Measurements from ENCODE around the gene TBKBP1.

TBKBP1 gene

GRCh38 chr17:47693731-47694580, at the start of gene TBKBP1:
Gene TBKBP1 (plus strand): TSS chr17:47694161. CDS start chr17:47696113, 1,952 bp downstream.
- peak; percentile 23 for DNase-seq

- DNase-seq = no peak
Observed at GRCh38 chr17:47644324-47644723, 49.6 kb upstream of the TBKBP1 start.

GRCh38 chr17:47649153-47649971, 44.6 kb upstream of the TBKBP1 start, which contains the start of gene KPNB1:
Gene KPNB1 (plus strand): TSS chr17:47649919. CDS start chr17:47650245, 326 bp downstream.
- DNase-seq = peak; percentile 99

GRCh38 chr17:47649972-47650524, 43.9 kb upstream of the TBKBP1 start:
- no peak for DNase-seq

GRCh38 chr17:47650525-47651522, 43.1 kb upstream of the TBKBP1 start:
- peak; percentile 91 for DNase-seq

- DNase-seq = no peak
Observed at GRCh38 chr17:47651704-47652103, 42.3 kb upstream of the TBKBP1 start.

GRCh38 chr17:47652570-47652969, 41.4 kb upstream of the TBKBP1 start:
- no peak for DNase-seq

- DNase-seq = no peak
Observed at GRCh38 chr17:47653442-47653841, 40.5 kb upstream of the TBKBP1 start.

- no peak for DNase-seq
Observed at GRCh38 chr17:47654991-47655390, 39.0 kb upstream of the TBKBP1 start.

GRCh38 chr17:47660064-47660492, 33.9 kb upstream of the TBKBP1 start:
- no peak for DNase-seq

- DNase-seq = peak; percentile 31
Observed at GRCh38 chr17:47663912-47664623, 29.9 kb upstream of the TBKBP1 start.

GRCh38 chr17:47664624-47664941, 29.4 kb upstream of the TBKBP1 start:
- DNase-seq = no peak

- DNase-seq = no peak
Observed at GRCh38 chr17:47665655-47666054, 28.3 kb upstream of the TBKBP1 start.

GRCh38 chr17:47669081-47669480, 24.9 kb upstream of the TBKBP1 start:
- no peak for DNase-seq

- DNase-seq = no peak
Observed at GRCh38 chr17:47670064-47670463, 23.9 kb upstream of the TBKBP1 start.

GRCh38 chr17:47674499-47674898, 19.5 kb upstream of the TBKBP1 start:
- no peak for DNase-seq

- no peak for DNase-seq
Observed at GRCh38 chr17:47675380-47676198, 18.4 kb upstream of the TBKBP1 start.

GRCh38 chr17:47676199-47676472, 17.8 kb upstream of the TBKBP1 start:
- no peak for DNase-seq

- DNase-seq = no peak
Observed at GRCh38 chr17:47676510-47677165, 17.3 kb upstream of the TBKBP1 start.

GRCh38 chr17:47678196-47678595, 15.8 kb upstream of the TBKBP1 start:
- no peak for DNase-seq

Measured in DMS 273 treated with DMSO at 0.1 percent for 48 hours (cell line).